HCT116 (cell line): Measurements from ENCODE around the gene RECK. TPM values are rescaled to one million over a fixed set of nuclear protein-coding genes. Genes with fewer than 3 reads are reported as not detected.

Source experiments
- ATAC-seq: fragments of 200-7000 bp; cut with Tn5 transposase; 2 replicates; pipeline ENCODE4 v1.9.1; 2020; ENCODE audit warnings: mild to moderate bottlenecking, moderate library complexity
- BruUV-seq: library from RNA; stranded (reverse); fragments of 400-500 nt; replicated peaks from 2 replicates; lab custom pipeline; 2021; lab: Mats Ljungman, UMichigan
- CTCF ChIA-PET: fragments of 300-600 bp; sonication (Branson Sonifier 250); formaldehyde crosslinking; loops from one replicate; lab custom pipeline; 2021; ENCODE audit warnings: antibody characterized with exemption; lab: Charles Lee
- POLR2A ChIA-PET: fragments of 300-600, 350-600 bp; sonication (Branson Sonifier 250); formaldehyde crosslinking; loops from one replicate; lab custom pipeline; 2021; ENCODE audit warnings: antibody characterized with exemption; lab: Charles Lee
- RAD21 ChIA-PET, 2 experiments: fragments of 300-600 bp; sonication (Branson Sonifier 250); formaldehyde crosslinking; loops; one replicate each; lab custom pipeline; 2023; ENCODE audit warnings: low total read pairs in 2 of 2; ENCODE audit not compliant: uncharacterized antibody in 2 of 2, unreplicated experiment in 2 of 2, low non-redundant PET in 1 of 2; lab: Charles Lee
- DNase-seq: peaks from one replicate; pipeline ENCODE4 v3.0.0-alpha.2; 2010; ENCODE audit warnings: low read depth, low spot score
- H2AFZ ChIP-seq: fragments of 200-600 bp; shearing (Covaris generic), sonication (generic); 2 replicates; pipeline ENCODE4 v1.6.1; 2017; ENCODE audit warnings: low read depth, mixed run types, mixed read lengths, antibody characterized with exemption, low read length; ENCODE audit not compliant: poor library complexity, severe bottlenecking
- H3K27ac ChIP-seq: 2 replicates; pipeline ENCODE4 v1.5.1; 2012; ENCODE audit warnings: low read depth, low read length
- H3K27me3 ChIP-seq: fragments of 200-600 bp; sonication (generic); 2 replicates; pipeline ENCODE4 v1.6.1; 2016; ENCODE audit warnings: mixed run types, low read length, mixed read lengths; ENCODE audit not compliant: insufficient read depth
- H3K36me3 ChIP-seq, 2 experiments: fragments of 200-500 bp in 1 of 2; fragments of 200-600 bp in 1 of 2; sonication (Bioruptor generic) in 1 of 2; sonication (generic) in 1 of 2; 2 replicates each; pipeline versions ENCODE4 v1.5.1 to v1.6.1; 2014 to 2016; ENCODE audit warnings: low read length in 2 of 2, inconsistent platforms in 1 of 2, mixed read lengths in 1 of 2, mixed run types in 1 of 2; ENCODE audit not compliant: insufficient read depth in 2 of 2, control insufficient read depth in 1 of 2
- H3K4me1 ChIP-seq, 2 experiments: fragments of 200-600 bp in 1 of 2; sonication (generic) in 1 of 2; 2 replicates each; pipeline versions ENCODE4 v1.5.1 to v1.6.1; 2012 to 2017; ENCODE audit warnings: low read length in 2 of 2, inconsistent platforms in 1 of 2, mild to moderate bottlenecking in 1 of 2, mixed read lengths in 1 of 2, mixed run types in 1 of 2, moderate library complexity in 1 of 2; ENCODE audit not compliant: insufficient read depth in 2 of 2, control insufficient read depth in 1 of 2
- H3K4me2 ChIP-seq: fragments of 200-600 bp; sonication (generic); 2 replicates; pipeline ENCODE4 v1.6.1; 2017; ENCODE audit warnings: mixed run types, low read length, mixed read lengths
- H3K4me3 ChIP-seq, 2 experiments: fragments of 200-600 bp in 1 of 2; sonication (generic) in 1 of 2; replicated peaks in 1 of 2; 2 replicates each; pipeline ENCODE4 v1.5.1; 2011 to 2016; ENCODE audit warnings: low read length in 2 of 2, control low read depth in 1 of 2, low read depth in 1 of 2, mild to moderate bottlenecking in 1 of 2, mixed read lengths in 1 of 2, mixed run types in 1 of 2
- H3K79me2 ChIP-seq: fragments of 200-600 bp; sonication (generic); 2 replicates; pipeline ENCODE4 v1.6.1; 2017; ENCODE audit warnings: mild to moderate bottlenecking, mixed run types, low read length, moderate library complexity, mixed read lengths; ENCODE audit not compliant: insufficient read depth
- H3K9ac ChIP-seq: fragments of 200-600 bp; sonication (generic); 2 replicates; pipeline ENCODE4 v1.6.1; 2016; ENCODE audit warnings: low read length, mixed read lengths
- H3K9me2 ChIP-seq: fragments of 200-600 bp; sonication (generic), shearing (Covaris generic); 2 replicates; pipeline ENCODE4 v1.6.1; 2017; ENCODE audit warnings: mixed run types, mild to moderate bottlenecking, moderate library complexity; ENCODE audit not compliant: insufficient read depth
- H3K9me3 ChIP-seq, 2 experiments: fragments of 200-500 bp in 1 of 2; fragments of 200-600 bp in 1 of 2; sonication (Bioruptor generic) in 1 of 2; sonication (generic) in 1 of 2; 2 replicates each; pipeline ENCODE4 v1.6.1; 2014 to 2017; ENCODE audit warnings: low read length in 2 of 2, mixed read lengths in 2 of 2, inconsistent platforms in 1 of 2, low read depth in 1 of 2, mild to moderate bottlenecking in 1 of 2, mixed run types in 1 of 2, moderate library complexity in 1 of 2; ENCODE audit not compliant: control insufficient read depth in 1 of 2, insufficient read depth in 1 of 2
- H4K20me1 ChIP-seq: fragments of 200-600 bp; sonication (generic), shearing (Covaris generic); 2 replicates; pipeline ENCODE4 v1.6.1; 2017; ENCODE audit warnings: mixed run types, mild to moderate bottlenecking, moderate library complexity; ENCODE audit not compliant: insufficient read depth
- CBX3 ChIP-seq: IDR thresholded peaks from 2 replicates; pipeline ENCODE4 v1.6.1; 2012; ENCODE audit warnings: low read depth
- CEBPB ChIP-seq: IDR thresholded peaks from 2 replicates; pipeline ENCODE4 v1.6.1; 2012; ENCODE audit warnings: low read depth
- CTCF ChIP-seq, 3 experiments: fragments of 200-600 bp in 1 of 3; sonication (generic) in 1 of 3; IDR thresholded peaks in 2 of 3; conservative IDR thresholded peaks in 1 of 3; 2 replicates each; pipeline ENCODE4 v1.5.1; 2012 to 2017; ENCODE audit warnings: low read depth in 2 of 3, low read length in 2 of 3, antibody characterized with exemption in 1 of 3, borderline replicate concordance in 1 of 3, control low read depth in 1 of 3, mild to moderate bottlenecking in 1 of 3, mixed read lengths in 1 of 3, mixed run types in 1 of 3, moderate library complexity in 1 of 3; ENCODE audit not compliant: insufficient read depth in 1 of 3
- EGR1 ChIP-seq: IDR thresholded peaks from 2 replicates; pipeline ENCODE4 v1.6.1; 2012; ENCODE audit warnings: low read depth
- EZH2 ChIP-seq: fragments of 200-600 bp; sonication (generic); IDR thresholded peaks from 2 replicates; pipeline ENCODE4 v1.6.1; 2017; ENCODE audit warnings: antibody characterized with exemption, mixed run types
- EZH2phosphoT487 ChIP-seq: fragments of 200-600 bp; IDR thresholded peaks from 2 replicates; pipeline ENCODE4 v1.6.1; 2018; ENCODE audit warnings: antibody characterized with exemption, borderline replicate concordance
- FOSL1 ChIP-seq: IDR thresholded peaks from 2 replicates; pipeline ENCODE4 v1.6.1; 2012; ENCODE audit warnings: low read depth
- JUND ChIP-seq: IDR thresholded peaks from 2 replicates; pipeline ENCODE4 v1.6.1; 2012
- POLR2A ChIP-seq: IDR thresholded peaks from 2 replicates; pipeline ENCODE4 v1.7.0; 2011; ENCODE audit warnings: borderline replicate concordance; ENCODE audit not compliant: insufficient read depth, insufficient read length; ENCODE audit errors: extremely low read depth
- RAD21 ChIP-seq: IDR thresholded peaks from 2 replicates; pipeline ENCODE4 v1.6.1; 2012; ENCODE audit warnings: low read depth, mild to moderate bottlenecking
- REST ChIP-seq: IDR thresholded peaks from 2 replicates; pipeline ENCODE4 v1.6.1; 2012; ENCODE audit warnings: low read depth
- SP1 ChIP-seq: IDR thresholded peaks from 2 replicates; pipeline ENCODE4 v1.6.1; 2012; ENCODE audit warnings: low read depth
- SRF ChIP-seq: IDR thresholded peaks from 2 replicates; pipeline ENCODE4 v1.6.1; 2012; ENCODE audit warnings: low read depth
- TCF7L2 ChIP-seq: IDR thresholded peaks from 2 replicates; pipeline ENCODE4 v1.7.0; 2011; ENCODE audit warnings: borderline replicate concordance, inconsistent platforms; ENCODE audit not compliant: insufficient read depth, insufficient read length; ENCODE audit errors: extremely low read depth
- YY1 ChIP-seq: IDR thresholded peaks from 2 replicates; pipeline ENCODE4 v1.6.1; 2011; ENCODE audit warnings: low read length, low read depth, moderate library complexity, mild to moderate bottlenecking; ENCODE audit not compliant: insufficient replicate concordance; ENCODE audit errors: extremely low read depth
- ZBTB33 ChIP-seq: IDR thresholded peaks from 2 replicates; pipeline ENCODE4 v1.6.1; 2011; ENCODE audit warnings: mild to moderate bottlenecking, low read length, moderate library complexity; ENCODE audit not compliant: insufficient replicate concordance; ENCODE audit errors: extremely low read depth
- ZNF274 ChIP-seq: fragments of 200-500 bp; sonication (Bioruptor generic); IDR thresholded peaks from 2 replicates; pipeline ENCODE4 v1.6.1; 2014; ENCODE audit warnings: mild to moderate bottlenecking, low read depth, low read length, inconsistent platforms
- intact Hi-C: fragments of 100-400 bp; cut with micrococcal nuclease; formaldehyde crosslinking; loops from 2 replicates; pipeline ENCODE4 v1.10.0; 2022
- total RNA-seq: library from RNA; stranded (reverse); gene quantifications from one replicate; pipeline ENCODE4 v1.2.1, GENCODE V29; 2021; ENCODE audit not compliant: unreplicated experiment

The RECK gene
- total RNA-seq, 1 experiment from 2014 or later, result 3.8 TPM

GRCh38 chr9:36134761-36135505 lies 98.2 kb downstream of the RECK start (continued):
- TF ChIP-seq POLR2A (no peak), YY1 (no peak), ZNF274 (no peak), FOSL1 (no peak), SP1 (no peak)

GRCh38 chr9:36135741-36136271 lies 99.1 kb downstream of the RECK start:
- intact Hi-C loops, result no loop called here
- peak overlapping the region; percentile 92 for H3K4me2 ChIP-seq
- H3K9me2 ChIP-seq, result no peaks in the 10 kb centered on the region
- no peaks in the 10 kb centered on the region for H3K9me3 ChIP-seq
- H3K9ac ChIP-seq, result peak overlapping the region; percentile 66; the same call in 1 of the 2 replicates
- no peak for DNase-seq
- H2AFZ ChIP-seq, result peak overlapping the region; percentile 15
- BruUV-seq, result no TSS peak
- CTCF ChIA-PET, result no interaction called here
- H3K27ac ChIP-seq, result no peak overlapping the region
- no peaks in the 10 kb centered on the region for H4K20me1 ChIP-seq
- H3K36me3 ChIP-seq, result no peaks in the 10 kb centered on the region
- peaks cover 0 to 20% of the 10 kb centered on the region in 2 experiments; a peak in 1 of 4 replicates for H3K4me1 ChIP-seq
- POLR2A ChIA-PET, result interaction anchor here (1.6 kb wide), 1 partner anchor 55 kb away, joined by 3 read pairs; the partner anchor contains the start of gene CLTA
- RAD21 ChIA-PET, result no interaction called here
- no peaks in the 10 kb centered on the region for H3K27me3 ChIP-seq
- no peaks in the 10 kb centered on the region for H3K79me2 ChIP-seq
- no peak; the same call in 1 of the 2 replicates for ATAC-seq
- H3K4me3 ChIP-seq, result peak overlapping the region; percentile 58 to 72
- no peak for TF ChIP-seq CTCF (IDR thresholded peaks at IDR 0.05 in 2 of 3, conservative IDR thresholded peaks at IDR 0.05 in 1 of 3; ENCODE audit: borderline replicate concordance in 1 of 3, insufficient read depth in 1 of 3, low read depth in 2 of 3, low read length in 2 of 3)
- no peak for TF ChIP-seq POLR2A
- TF ChIP-seq EZH2phosphoT487, result no peak
- no peak for TF ChIP-seq SP1
- TF ChIP-seq CBX3, result no peak
- no peak for TF ChIP-seq ZBTB33
- no peak for TF ChIP-seq CEBPB
- TF ChIP-seq EGR1, result no peak
- no peak for TF ChIP-seq REST
- no peak for TF ChIP-seq SRF
- TF ChIP-seq EZH2, result no peak
- no peak for TF ChIP-seq TCF7L2
- TF ChIP-seq JUND, result no peak
- TF ChIP-seq RAD21, result no peak
